ENCODE data around the gene ADAMTSL2. TPM values are rescaled to one million over a fixed set of nuclear protein-coding genes. Genes with fewer than 3 reads are reported as not detected.

ADAMTSL2 gene
- total RNA-seq, 1 donor from 2014 or later: 1.3 TPM

DNA sequence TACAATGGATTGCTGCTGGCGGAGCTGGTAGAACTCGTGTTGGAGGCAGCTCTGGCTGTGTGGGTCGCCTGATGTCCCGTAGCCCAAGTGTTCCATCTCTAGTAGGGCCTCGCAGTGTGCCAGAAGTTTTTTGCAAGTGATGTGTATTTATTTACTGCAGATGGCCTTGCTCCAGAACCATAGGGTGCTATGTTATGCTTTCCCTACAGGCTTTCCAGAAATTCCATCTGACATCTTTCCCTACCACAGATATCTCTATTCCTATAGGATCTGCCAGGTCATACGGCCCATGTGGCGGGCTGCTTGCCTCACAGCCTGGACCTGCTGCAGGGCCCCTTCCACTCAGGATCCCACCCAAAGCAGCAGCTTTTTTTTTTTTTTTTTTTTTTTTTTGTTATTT, 16.9 kb downstream of the ADAMTSL2 start:
- Mint-ChIP-seq H3K9me3 (ENCODE audit: unreplicated experiment) (peaks cover 2% of the 10 kb centered on the region), H3K27me3 (ENCODE audit: unreplicated experiment) (peaks cover 12% of the 10 kb centered on the region)
- TF ChIP-seq, protein P1, sequence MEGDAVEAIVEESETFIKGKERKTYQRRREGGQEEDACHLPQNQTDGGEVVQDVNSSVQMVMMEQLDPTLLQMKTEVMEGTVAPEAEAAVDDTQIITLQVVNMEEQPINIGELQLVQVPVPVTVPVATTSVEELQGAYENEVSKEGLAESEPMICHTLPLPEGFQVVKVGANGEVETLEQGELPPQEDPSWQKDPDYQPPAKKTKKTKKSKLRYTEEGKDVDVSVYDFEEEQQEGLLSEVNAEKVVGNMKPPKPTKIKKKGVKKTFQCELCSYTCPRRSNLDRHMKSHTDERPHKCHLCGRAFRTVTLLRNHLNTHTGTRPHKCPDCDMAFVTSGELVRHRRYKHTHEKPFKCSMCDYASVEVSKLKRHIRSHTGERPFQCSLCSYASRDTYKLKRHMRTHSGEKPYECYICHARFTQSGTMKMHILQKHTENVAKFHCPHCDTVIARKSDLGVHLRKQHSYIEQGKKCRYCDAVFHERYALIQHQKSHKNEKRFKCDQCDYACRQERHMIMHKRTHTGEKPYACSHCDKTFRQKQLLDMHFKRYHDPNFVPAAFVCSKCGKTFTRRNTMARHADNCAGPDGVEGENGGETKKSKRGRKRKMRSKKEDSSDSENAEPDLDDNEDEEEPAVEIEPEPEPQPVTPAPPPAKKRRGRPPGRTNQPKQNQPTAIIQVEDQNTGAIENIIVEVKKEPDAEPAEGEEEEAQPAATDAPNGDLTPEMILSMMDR (IDR thresholded peaks at IDR 0.05; ENCODE audit: partially characterized antibody, unreplicated experiment): no peak

DNA sequence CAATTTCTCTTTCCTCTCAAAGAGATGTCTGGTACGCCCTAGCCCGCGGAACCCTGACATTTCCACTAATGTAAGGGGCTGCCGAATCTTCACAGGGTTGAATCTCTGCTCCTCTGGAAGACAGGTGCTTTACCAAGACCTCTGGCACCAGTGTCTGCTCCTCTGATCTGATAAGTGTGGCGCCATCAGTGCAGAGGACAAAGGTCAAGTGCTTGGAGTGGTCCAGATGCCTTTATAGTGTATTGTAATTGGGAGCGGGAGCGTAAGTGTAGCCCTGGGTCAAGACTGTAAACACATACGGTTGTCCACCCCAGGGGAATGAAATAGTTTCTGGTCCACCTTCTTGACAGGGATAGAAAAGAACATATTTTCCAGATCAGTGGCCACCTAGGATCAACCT, 17.7 kb downstream of the ADAMTSL2 start:
- TF ChIP-seq, protein P1 (IDR thresholded peaks at IDR 0.05; ENCODE audit: partially characterized antibody, unreplicated experiment): no peak
- no peak for DNase-seq
- no peaks in the 10 kb centered on the region for H3K36me3 Mint-ChIP-seq (ENCODE audit: unreplicated experiment)
- H3K27me3 Mint-ChIP-seq (ENCODE audit: unreplicated experiment): peaks cover 12% of the 10 kb centered on the region
- H3K9me3 Mint-ChIP-seq (ENCODE audit: unreplicated experiment): peaks cover 2% of the 10 kb centered on the region
- no peaks in the 10 kb centered on the region for H3K4me1 Mint-ChIP-seq (ENCODE audit: low read depth, unreplicated experiment)
- H3K27ac Mint-ChIP-seq (ENCODE audit: unreplicated experiment): no peak overlapping the region
- H3K4me3 Mint-ChIP-seq (ENCODE audit: unreplicated experiment): no peak overlapping the region

More for the DNA sequence above, 16.9 kb downstream of the ADAMTSL2 start:
- Mint-ChIP-seq H3K4me1 (ENCODE audit: low read depth, unreplicated experiment) (no peaks in the 10 kb centered on the region), H3K27ac (ENCODE audit: unreplicated experiment) (no peak overlapping the region), H3K36me3 (ENCODE audit: unreplicated experiment) (no peaks in the 10 kb centered on the region), H3K4me3 (ENCODE audit: unreplicated experiment) (no peak overlapping the region)
- DNase-seq: no peak

DNA sequence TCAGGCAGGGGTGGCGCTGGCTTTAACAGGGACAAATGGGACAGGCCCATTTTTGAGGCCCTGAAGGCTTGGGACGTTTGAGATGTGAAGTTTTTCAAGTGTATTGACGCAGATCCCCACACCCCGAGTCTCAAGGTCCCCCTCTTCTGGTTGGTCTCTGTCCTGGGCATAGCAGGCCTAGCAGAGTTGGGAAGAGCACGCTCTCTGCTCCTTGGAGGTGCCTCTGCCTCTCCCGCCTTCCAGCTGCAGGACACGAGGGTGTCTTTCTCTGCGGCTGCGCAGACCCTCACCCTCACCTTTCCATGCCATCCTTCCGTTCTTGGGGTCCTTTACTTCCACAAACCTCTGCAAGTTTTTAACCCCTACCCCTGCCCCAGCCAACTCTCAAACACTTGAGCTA, 18.6 kb downstream of the ADAMTSL2 start:
- DNase-seq: no peak
- H3K27me3 Mint-ChIP-seq (ENCODE audit: unreplicated experiment): peaks cover 11% of the 10 kb centered on the region
- TF ChIP-seq, protein P1 (IDR thresholded peaks at IDR 0.05; ENCODE audit: partially characterized antibody, unreplicated experiment): no peak
- no peak overlapping the region for H3K4me3 Mint-ChIP-seq (ENCODE audit: unreplicated experiment)
- no peak overlapping the region for H3K27ac Mint-ChIP-seq (ENCODE audit: unreplicated experiment)
- H3K36me3 Mint-ChIP-seq (ENCODE audit: unreplicated experiment): no peaks in the 10 kb centered on the region
- H3K4me1 Mint-ChIP-seq (ENCODE audit: low read depth, unreplicated experiment): peaks cover 3% of the 10 kb centered on the region
- peaks cover 3% of the 10 kb centered on the region for H3K9me3 Mint-ChIP-seq (ENCODE audit: unreplicated experiment)

DNA sequence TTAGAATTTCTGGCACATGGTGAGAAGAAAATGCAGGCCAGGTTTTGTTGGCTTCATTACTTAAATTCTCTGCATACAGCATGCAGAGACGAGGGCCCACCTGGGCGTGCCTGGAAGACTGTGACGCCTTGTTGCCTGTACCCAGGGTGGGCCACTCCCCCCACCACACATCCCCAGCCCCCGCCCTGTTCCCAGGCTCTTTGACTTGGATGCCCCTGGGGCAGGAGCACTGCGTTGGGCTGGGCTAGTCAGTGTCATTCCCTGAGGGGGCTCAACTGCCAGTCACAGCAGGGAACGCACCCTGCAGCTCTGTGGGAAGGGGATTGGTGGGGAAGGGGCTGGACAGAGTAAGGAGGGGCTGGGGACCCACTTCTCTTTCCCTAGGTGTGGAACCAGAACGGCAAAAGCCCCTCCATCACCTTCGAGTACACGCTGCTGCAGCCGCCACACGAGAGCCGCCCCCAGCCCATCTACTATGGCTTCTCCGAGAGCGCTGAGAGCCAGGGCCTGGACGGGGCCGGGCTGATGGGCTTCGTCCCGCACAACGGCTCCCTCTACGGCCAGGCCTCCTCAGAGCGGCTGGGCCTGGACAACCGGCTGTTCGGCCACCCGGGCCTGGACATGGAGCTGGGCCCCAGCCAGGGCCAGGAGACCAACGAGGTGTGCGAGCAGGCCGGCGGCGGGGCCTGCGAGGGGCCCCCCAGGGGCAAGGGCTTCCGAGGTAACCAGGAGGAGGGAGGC, 19.6 kb downstream of the ADAMTSL2 start:
- Mint-ChIP-seq H3K4me3 (ENCODE audit: unreplicated experiment) (no peak overlapping the region), H3K36me3 (ENCODE audit: unreplicated experiment) (no peaks in the 10 kb centered on the region), H3K27me3 (ENCODE audit: unreplicated experiment) (peaks cover 18% of the 10 kb centered on the region), H3K9me3 (ENCODE audit: unreplicated experiment) (peaks cover 10% of the 10 kb centered on the region), H3K4me1 (ENCODE audit: low read depth, unreplicated experiment) (peaks cover 13% of the 10 kb centered on the region), H3K27ac (ENCODE audit: unreplicated experiment) (no peak overlapping the region)
- TF ChIP-seq, protein P1 (IDR thresholded peaks at IDR 0.05; ENCODE audit: partially characterized antibody, unreplicated experiment): no peak
- no peak for DNase-seq

DNA sequence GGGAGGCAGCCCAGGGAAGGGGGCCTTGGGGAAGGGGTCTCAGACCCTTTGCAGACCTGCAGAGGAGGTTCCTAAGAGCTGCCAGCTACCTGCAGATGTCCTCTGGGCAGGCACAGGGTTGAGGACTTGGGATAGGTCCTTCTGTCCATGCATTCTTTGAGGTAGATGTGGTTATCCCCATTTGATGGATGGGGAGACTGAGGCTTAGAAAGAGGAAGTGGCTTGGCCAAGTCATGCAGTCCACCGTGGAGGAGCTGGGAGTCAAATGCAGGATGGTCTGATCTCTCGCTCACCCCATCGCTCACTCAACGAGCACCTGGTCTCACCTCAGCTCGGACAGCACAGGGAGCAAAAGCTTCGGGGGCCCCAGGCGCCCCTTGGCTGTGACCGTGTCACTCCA, 20.2 kb downstream of the ADAMTSL2 start:
- Mint-ChIP-seq H3K36me3 (ENCODE audit: unreplicated experiment) (no peaks in the 10 kb centered on the region), H3K9me3 (ENCODE audit: unreplicated experiment) (peaks cover 10% of the 10 kb centered on the region), H3K4me3 (ENCODE audit: unreplicated experiment) (no peak overlapping the region), H3K27ac (ENCODE audit: unreplicated experiment) (no peak overlapping the region), H3K4me1 (ENCODE audit: low read depth, unreplicated experiment) (peaks cover 14% of the 10 kb centered on the region), H3K27me3 (ENCODE audit: unreplicated experiment) (peaks cover 19% of the 10 kb centered on the region)
- DNase-seq: no peak
- TF ChIP-seq, protein P1 (IDR thresholded peaks at IDR 0.05; ENCODE audit: partially characterized antibody, unreplicated experiment): no peak

All from glutamatergic neuron (in vitro differentiated cells).